ENCODE measurements around the gene CLOCK.
A peak's percentile ranks its signal among the peaks of the same experiment; 100 is the strongest.

Gene CLOCK

GRCh38 chr4:55540271-55540670 lies 6.4 kb downstream of the CLOCK start:
- DNase-seq (ENCODE audit: insufficient read length, low spot score) = no peak
- no peak for TF ChIP-seq CTCF (IDR thresholded peaks at IDR 0.05; ENCODE audit: insufficient read depth, missing control alignments)
- no peak for FAIRE-seq

- no peak for DNase-seq (ENCODE audit: insufficient read length, low spot score)
- no peak for TF ChIP-seq CTCF (IDR thresholded peaks at IDR 0.05; ENCODE audit: insufficient read depth, missing control alignments)
- no peak for FAIRE-seq
Observed at GRCh38 chr4:55539658-55540057, 7.1 kb downstream of the CLOCK start.

- FAIRE-seq (peak; percentile 6), DNase-seq (ENCODE audit: insufficient read length, low spot score) (no peak)
- TF ChIP-seq CTCF (IDR thresholded peaks at IDR 0.05; ENCODE audit: insufficient read depth, missing control alignments) = no peak
Observed at GRCh38 chr4:55538531-55538930, 8.2 kb downstream of the CLOCK start.

- no peak for DNase-seq (ENCODE audit: insufficient read length, low spot score)
- TF ChIP-seq CTCF (IDR thresholded peaks at IDR 0.05; ENCODE audit: insufficient read depth, missing control alignments) = no peak
- FAIRE-seq = no peak
Observed at GRCh38 chr4:55534306-55534705, 12.4 kb downstream of the CLOCK start.

- FAIRE-seq (no peak), DNase-seq (ENCODE audit: insufficient read length, low spot score) (no peak)
- no peak for TF ChIP-seq CTCF (IDR thresholded peaks at IDR 0.05; ENCODE audit: insufficient read depth, missing control alignments)
Observed at GRCh38 chr4:55530691-55531090, 16.0 kb downstream of the CLOCK start.

GRCh38 chr4:55530167-55530566 lies 16.5 kb downstream of the CLOCK start:
- FAIRE-seq (no peak), DNase-seq (ENCODE audit: insufficient read length, low spot score) (no peak)
- no peak for TF ChIP-seq CTCF (IDR thresholded peaks at IDR 0.05; ENCODE audit: insufficient read depth, missing control alignments)

GRCh38 chr4:55528491-55528890 lies 18.2 kb downstream of the CLOCK start:
- DNase-seq (ENCODE audit: insufficient read length, low spot score) (no peak), FAIRE-seq (no peak)
- TF ChIP-seq CTCF (IDR thresholded peaks at IDR 0.05; ENCODE audit: insufficient read depth, missing control alignments) = no peak
